ENCODE data around the gene SNX30.

Gene SNX30

DNA sequence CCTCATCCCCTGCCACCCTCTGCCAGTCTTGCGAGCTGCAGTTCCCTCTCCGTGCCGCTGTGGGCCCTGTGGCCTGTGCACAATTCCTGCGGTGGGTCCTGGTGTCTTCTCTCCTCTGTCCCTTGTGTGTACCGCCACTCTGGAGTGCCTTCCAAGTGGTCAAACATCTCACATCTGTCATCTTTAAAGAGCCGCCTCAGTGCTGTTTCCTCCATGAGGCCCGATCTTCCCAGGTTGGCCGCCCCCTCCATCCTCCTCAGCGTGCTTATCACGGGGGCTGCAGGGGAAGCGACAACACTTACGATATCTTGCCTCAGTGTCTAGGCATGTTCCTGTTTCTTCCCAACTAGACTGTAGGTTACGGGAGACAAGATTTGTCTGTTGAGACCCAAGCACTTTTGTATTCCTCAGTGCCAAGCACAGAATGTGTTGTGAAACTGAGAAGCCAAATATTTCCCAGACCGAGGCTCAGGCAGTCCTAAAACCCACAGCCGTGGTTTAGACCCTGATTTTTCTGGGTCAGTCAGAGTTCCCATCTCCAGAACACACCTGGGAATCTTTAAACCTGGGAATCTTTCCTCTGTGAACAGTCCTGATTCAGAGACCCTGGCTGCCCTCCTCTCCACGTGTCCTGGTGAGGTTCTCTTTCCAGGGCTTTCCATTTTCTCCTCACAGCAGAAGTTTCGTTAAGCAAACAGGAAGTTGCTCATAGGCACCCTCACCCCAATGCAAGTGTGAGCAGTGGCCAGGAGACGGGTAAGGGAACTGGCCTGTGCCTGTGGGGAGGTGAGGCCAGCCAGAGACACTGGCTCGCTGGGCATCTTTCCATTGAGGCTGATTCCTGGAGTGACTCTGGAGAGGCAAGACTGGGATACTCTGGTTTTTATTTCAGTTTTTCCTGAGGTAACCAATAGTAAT is 111.3 kb downstream of the SNX30 start:
- no peak for DNase-seq

- no peak for DNase-seq
Observed at GRCh38 chr9:112863214-112863613, 112.7 kb downstream of the SNX30 start.

GRCh38 chr9:112863746-112864145 is 113.2 kb downstream of the SNX30 start:
- no peak for DNase-seq

- DNase-seq, result no peak
Observed at GRCh38 chr9:112864403-112864802, 113.8 kb downstream of the SNX30 start.

- no peak for DNase-seq
Observed at GRCh38 chr9:112864982-112865381, 114.4 kb downstream of the SNX30 start.

DNA sequence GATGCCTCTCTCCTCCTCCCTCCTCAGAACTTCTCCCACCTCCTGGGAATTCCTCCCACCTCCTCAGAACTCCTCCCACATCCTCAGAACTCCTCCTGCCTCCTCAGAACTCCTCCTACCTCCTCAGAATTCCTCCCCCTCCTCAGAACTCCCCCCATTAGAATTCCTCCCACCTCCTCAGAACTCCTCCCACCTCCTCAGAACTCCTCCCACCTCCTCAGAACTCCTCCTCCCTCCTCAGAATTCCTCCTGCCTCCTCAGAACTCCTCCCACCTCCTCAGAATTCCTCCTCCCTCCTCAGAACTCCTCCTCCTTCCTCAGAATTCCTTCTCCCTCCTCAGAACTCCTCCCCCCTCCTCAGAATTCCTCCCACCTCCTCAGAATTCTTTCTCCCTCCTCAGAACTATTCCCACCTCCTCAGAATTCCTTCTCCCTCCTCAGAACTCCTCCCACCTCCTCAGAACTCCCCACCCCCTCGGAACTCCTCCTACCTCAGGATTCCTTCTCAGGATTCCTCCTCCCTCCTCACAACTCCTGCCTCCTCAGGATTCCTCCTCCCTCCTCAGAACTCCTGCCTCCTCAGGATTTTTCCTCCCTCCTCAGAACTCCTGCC is 116.2 kb downstream of the SNX30 start:
- DNase-seq, result no peak

GRCh38 chr9:112867275-112867991 is 116.9 kb downstream of the SNX30 start:
- DNase-seq, result no peak

- no peak for DNase-seq
Observed at GRCh38 chr9:112868461-112868860, 117.9 kb downstream of the SNX30 start.

DNA sequence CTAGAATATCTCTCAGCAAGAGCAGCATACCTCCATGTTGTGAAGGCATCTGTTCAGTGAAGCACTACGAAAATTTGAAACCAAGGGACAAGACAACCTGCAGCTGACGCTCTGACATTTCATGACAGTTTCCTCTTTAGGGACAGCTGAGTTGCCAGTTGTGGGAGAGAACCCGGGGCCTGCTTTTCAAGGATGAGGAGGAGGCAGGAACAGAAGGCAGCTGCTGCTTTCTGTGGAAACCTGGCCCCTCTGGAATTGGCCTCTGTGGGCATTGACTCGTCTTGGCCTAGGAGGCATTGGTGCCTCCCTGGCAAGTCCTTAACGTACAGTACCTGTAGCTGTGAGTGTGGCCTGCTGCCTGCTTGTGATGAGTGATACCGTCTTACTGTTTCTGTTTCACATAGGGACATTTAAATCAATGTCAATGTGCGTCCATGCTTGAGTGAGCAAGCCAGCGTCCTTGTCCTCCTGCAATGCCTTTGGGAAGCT is 118.5 kb downstream of the SNX30 start:
- no peak for DNase-seq

DNA sequence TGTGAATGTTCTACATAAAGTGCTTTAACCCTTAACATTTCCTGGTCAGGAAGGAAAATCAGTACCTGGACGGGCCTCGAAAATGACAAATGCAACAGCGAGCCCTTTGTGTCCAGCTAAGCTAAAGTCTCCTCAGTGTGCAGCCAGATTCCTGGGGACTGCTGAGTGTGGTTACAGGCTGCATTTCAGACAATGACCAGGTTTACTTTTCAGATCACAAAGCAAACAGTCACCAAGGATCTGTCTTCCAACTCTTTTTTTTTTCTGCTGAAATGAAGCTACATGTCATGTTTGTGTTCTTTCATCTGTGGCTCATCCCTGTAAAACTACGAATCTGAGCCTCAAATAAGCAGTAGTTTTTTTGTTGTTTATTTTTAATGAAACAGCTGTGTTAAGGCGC is 119.4 kb downstream of the SNX30 start:
- no peak for DNase-seq

- no peak for DNase-seq
Observed at GRCh38 chr9:112870556-112870955, 120.0 kb downstream of the SNX30 start.

DNA sequence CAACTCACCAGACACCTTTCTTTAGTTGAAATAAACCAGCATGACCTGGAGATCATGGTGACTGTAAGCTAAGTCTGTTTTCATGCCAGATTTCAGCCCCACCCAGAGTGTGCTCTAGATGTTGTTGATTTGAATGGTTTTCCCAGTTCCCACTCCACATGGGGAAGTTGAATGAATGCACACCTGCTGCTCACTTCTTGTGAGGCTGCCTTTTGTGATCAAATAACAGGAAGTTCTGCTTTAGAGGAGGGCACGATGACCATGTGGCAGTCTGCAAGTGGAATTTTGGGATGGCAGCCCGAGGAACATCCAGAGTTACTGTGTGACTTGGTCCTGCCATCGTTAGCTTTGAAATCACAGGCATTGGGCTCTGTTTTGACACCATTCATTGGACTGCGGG is 121.5 kb downstream of the SNX30 start:
- no peak for DNase-seq

DNA sequence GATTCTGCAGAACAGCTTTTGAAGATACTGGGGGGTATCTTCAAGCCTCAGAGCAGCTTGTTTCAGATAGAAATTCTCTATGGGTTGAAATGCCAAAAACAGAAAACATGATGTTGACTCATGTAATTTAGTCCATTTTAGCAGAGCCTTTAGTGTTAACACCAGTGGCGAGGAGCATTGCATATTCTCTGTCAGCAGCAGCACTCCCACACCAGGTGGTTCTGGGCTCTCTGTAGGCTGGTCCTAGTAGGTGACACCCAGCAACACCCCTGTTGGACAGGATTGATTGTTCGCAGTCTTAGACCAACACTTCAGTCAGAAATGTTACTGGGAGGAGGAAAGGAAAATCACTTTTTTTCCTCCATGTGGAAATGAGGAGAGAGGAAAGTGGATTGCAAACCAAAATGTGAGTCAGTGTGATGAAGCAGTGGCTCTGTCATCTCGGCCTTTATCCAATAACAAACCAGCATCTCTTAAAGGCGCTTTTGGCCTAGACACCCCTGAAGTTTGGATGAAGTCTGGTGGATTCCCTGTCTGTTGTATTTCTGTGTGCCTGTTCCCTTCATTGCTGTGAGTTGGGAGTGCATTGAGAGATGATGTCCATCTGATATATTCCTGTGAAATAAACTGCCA is 123.3 kb downstream of the SNX30 start:
- no peak for DNase-seq

GRCh38 chr9:112878752-112879151 is 128.2 kb downstream of the SNX30 start:
- DNase-seq, result no peak

- DNase-seq, result no peak
Observed at GRCh38 chr9:112880650-112881049, 130.1 kb downstream of the SNX30 start.

DNA sequence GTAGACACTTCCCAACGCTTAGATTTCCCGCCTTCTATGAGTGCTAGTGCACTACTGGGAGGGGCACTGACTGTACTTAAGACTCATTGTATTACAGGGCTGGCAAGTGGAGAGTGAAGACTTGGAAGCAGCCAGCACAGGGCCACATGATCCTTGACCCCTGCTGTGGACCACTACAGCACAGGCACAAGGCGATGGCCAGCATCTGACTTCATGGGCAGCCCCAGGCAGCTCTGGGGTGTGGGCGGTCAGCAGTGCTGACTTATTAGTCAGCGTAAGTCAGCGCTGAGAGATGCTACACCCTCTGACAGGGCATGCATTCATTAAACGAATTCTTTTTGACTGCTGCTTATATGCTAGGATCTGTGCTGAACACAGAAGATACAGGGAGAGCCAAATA is 130.8 kb downstream of the SNX30 start:
- DNase-seq, result no peak

DNA sequence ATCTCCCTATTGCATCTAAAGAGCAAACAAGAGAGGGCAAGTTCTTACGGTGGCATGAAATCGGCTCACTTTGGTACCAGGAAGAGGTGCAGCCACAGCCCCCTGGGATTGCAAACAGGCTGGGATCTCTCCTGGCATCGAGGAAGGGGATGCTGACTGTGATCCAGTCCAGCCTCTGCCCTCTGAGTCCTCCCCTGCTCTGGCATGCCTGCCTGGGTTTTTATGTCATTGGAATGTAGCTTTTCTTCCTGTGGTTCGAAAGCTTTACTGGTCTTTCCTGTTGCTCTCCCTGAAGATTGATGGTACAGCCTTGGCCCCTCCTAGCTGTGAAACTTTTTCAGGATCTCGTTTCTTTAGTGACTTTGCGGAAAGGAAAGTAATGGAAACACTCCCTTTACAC is 133.5 kb downstream of the SNX30 start:
- DNase-seq, result no peak

DNA sequence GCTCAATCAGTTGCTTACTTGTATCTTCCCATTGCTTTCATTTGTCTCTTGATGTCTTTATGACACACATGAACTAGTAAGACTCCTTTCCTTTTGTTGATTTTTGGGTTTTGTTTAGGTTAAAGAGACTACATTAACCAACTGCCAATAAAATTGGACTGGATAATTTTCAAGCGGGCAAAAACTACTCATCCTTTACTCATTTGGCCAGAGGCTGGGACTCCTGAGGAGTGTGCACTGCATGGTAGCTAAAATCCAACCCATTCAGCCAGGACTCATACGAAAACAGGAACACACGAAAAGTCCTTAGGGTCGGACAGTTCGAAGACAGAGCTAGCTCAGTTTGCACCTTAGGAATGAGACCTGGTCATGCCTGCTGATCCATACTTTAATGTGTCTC is 134.2 kb downstream of the SNX30 start:
- no peak for DNase-seq

DNA sequence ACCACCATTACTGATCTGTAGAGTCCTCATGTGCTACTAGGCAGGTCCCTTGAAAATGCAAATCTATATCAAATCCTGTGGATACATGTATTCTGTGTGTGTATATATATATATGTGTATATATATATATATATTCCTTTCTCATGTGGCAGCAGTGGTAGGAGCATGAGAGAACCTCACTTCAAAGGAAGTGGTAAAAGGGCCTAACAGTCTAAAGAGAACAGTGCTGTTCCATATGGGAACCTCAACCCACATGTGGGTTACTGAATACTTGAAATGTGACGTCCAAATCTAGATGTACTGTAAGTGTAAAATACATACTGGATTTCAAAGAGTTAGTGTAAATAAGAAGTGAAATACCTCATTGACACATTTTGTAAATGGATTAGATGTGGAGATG is 134.8 kb downstream of the SNX30 start:
- DNase-seq, result no peak

GRCh38 chr9:112886351-112886750 is 135.8 kb downstream of the SNX30 start:
- DNase-seq, result no peak

DNA sequence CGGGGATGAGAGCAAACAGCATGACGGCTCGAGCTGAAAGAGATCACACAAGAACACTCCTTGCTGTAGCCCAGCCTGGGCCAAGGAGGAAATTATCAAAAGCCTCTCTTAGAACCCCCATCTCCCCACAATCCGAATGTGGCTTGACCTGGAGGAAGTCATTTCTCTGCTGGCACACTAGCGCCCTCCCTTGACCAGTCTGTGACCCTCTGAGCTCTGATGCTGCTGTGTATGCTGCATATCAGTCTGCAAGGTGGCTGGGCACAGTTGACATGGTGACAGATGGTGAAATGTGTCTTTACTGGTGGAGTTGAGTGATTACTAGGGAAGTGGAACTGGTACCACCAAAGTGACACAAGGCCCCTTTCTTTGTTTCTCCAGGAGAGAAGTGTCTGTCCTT is 136.8 kb downstream of the SNX30 start:
- no peak for DNase-seq

GRCh38 chr9:112890106-112891081 is 139.8 kb downstream of the SNX30 start, which contains the start of gene SLC46A2:
TSS of gene SLC46A2 (minus strand) at chr9:112890876. CDS start at chr9:112890681, 195 bp downstream.
- no peak for DNase-seq

Data from NCI-H187 (cell line).